ENCODE data around the gene FOXJ1.

GRCh38 chr17:76150712-76151622, 9.9 kb upstream of the FOXJ1 start:
- TF ChIP-seq POLR2A (IDR thresholded peaks at IDR 0.05; ENCODE audit: low read length) (no peak), GATA1 (IDR thresholded peaks at IDR 0.05; ENCODE audit: low read depth, low read length) (no peak)
